BJ (cell line): ENCODE results near the gene PGM5. TPM values are rescaled to one million over a fixed set of nuclear protein-coding genes. Genes with fewer than 3 reads are reported as not detected.

Experiments
- CTCF ChIA-PET: fragments of 350-600 bp; formaldehyde crosslinking; extraction: SDS; loops from one replicate; lab custom pipeline; 2021; ENCODE audit warnings: antibody characterized with exemption, inconsistent platforms; lab: Yijun Ruan, JAX
- POLR2A ChIA-PET: fragments of 300-600 bp; sonication (Branson Sonifier 250); formaldehyde crosslinking; extraction: SDS; loops from one replicate; lab custom pipeline; 2021; ENCODE audit warnings: antibody characterized with exemption; lab: Charles Lee
- DNase-seq: peaks from one replicate; pipeline ENCODE4 v3.0.0-alpha.2; 2011; ENCODE audit warnings: low read depth
- H3K27me3 ChIP-seq: 2 replicates; pipeline ENCODE4 v1.6.0; 2011; ENCODE audit warnings: low read length; ENCODE audit not compliant: control insufficient read depth, insufficient read depth
- H3K36me3 ChIP-seq: 2 replicates; pipeline ENCODE4 v1.5.1; 2011; ENCODE audit warnings: low read length; ENCODE audit not compliant: control insufficient read depth, insufficient read depth
- H3K4me3 ChIP-seq: 2 replicates; pipeline ENCODE4 v1.5.1; 2011; ENCODE audit warnings: low read depth, mild to moderate bottlenecking, control low read depth, low read length
- CTCF ChIP-seq: IDR thresholded peaks from 2 replicates; pipeline ENCODE4 v1.5.1; 2011; ENCODE audit warnings: low read depth, mild to moderate bottlenecking, control low read depth, inconsistent platforms, low read length, moderate library complexity; ENCODE audit not compliant: insufficient read depth
- polyA plus RNA-seq: library from polyadenylated mRNA; depleted of rRNA; stranded (reverse); fragments of >200 nt; gene quantifications from 2 replicates; pipeline ENCODE4 v1.2.3, GENCODE V29; 2011

Gene PGM5
- polyA plus RNA-seq, 1 experiment = 8.7 TPM

GRCh38 chr9:68482548-68482947, 126.1 kb downstream of the PGM5 start:
- no peak for TF ChIP-seq CTCF
- ChIA-PET CTCF (no interaction called here), POLR2A (no interaction called here)
- Histone ChIP-seq H3K4me3 (no peak overlapping the region), H3K36me3 (no peaks in the 10 kb centered on the region), H3K27me3 (no peaks in the 10 kb centered on the region)
- no peak for DNase-seq

GRCh38 chr9:68488126-68488525, 131.7 kb downstream of the PGM5 start:
- DNase-seq = no peak
- CTCF ChIA-PET = no interaction called here
- TF ChIP-seq CTCF = no peak

GRCh38 chr9:68489646-68490045, 133.2 kb downstream of the PGM5 start:
- no peak for DNase-seq
- CTCF ChIA-PET = interaction anchor here (0.8 kb wide), 1 partner anchor 17 kb away, joined by 3 read pairs; no protein-coding TSS in a partner anchor
- H3K4me3 ChIP-seq = no peak overlapping the region
- H3K36me3 ChIP-seq = no peaks in the 10 kb centered on the region
- POLR2A ChIA-PET = no interaction called here
- H3K27me3 ChIP-seq = no peaks in the 10 kb centered on the region; the same call in 1 of the 2 replicates
- TF ChIP-seq CTCF = no peak

More at GRCh38 chr9:68488126-68488525, 131.7 kb downstream of the PGM5 start:
- no peaks in the 10 kb centered on the region; the same call in 1 of the 2 replicates for H3K27me3 ChIP-seq
- no peaks in the 10 kb centered on the region for H3K36me3 ChIP-seq
- POLR2A ChIA-PET = no interaction called here
- H3K4me3 ChIP-seq = no peak overlapping the region

- no peak overlapping the region for H3K4me3 ChIP-seq
- no peaks in the 10 kb centered on the region for H3K36me3 ChIP-seq
- ChIA-PET POLR2A (interaction anchor here (0.6 kb wide), 1 partner anchor 13 kb away, joined by 3 read pairs; no protein-coding TSS in a partner anchor), CTCF (interaction anchor here (0.6 to 1.5 kb wide), 3 partner anchors 20 to 614 kb away, joined by 3 to 4 read pairs (median 3); no protein-coding TSS in a partner anchor)
- DNase-seq = no peak
- no peak for TF ChIP-seq CTCF
- no peaks in the 10 kb centered on the region; the same call in 1 of the 2 replicates for H3K27me3 ChIP-seq
These were observed 136.4 kb downstream of the PGM5 start for GRCh38 chr9:68492806-68493205.

GRCh38 chr9:68493541-68493940, 137.1 kb downstream of the PGM5 start:
- ChIA-PET CTCF (interaction anchor here (1.4 to 1.7 kb wide), 3 partner anchors 14 to 36 kb away, joined by 3 to 7 read pairs (median 3); no protein-coding TSS in a partner anchor), POLR2A (no interaction called here)
- DNase-seq = no peak
- no peaks in the 10 kb centered on the region for H3K36me3 ChIP-seq
- no peaks in the 10 kb centered on the region; the same call in 1 of the 2 replicates for H3K27me3 ChIP-seq
- no peak for TF ChIP-seq CTCF
- H3K4me3 ChIP-seq = no peak overlapping the region
